Measurements from ENCODE around the gene FKBP5. TPM values are rescaled to one million over a fixed set of nuclear protein-coding genes. Genes with fewer than 3 reads are reported as not detected.

Gene FKBP5
- total RNA-seq, 4 donors from 2014 or later, result 247 to 296 (median 275) TPM

DNA sequence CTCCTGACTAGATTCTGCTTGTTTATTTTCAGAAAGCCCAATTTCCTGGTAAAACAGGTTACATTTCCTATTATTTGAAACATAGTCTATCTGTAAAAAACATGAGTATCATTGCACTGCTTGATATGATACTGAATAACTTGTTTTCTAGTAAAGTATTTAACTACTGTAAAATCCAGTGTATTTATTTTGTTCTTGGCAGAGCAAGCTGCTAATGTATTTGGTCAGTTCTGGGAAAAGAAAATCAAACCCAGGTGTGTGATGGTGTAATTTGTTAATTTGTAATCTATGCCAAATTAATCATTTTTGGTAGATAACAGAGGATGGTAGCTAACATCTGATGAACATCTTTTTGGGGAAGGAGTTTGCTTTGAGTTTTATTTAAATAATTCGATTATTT lies 50.8 kb downstream of the FKBP5 start:
- Histone ChIP-seq H3K4me3 (no peak overlapping the region), H3K27ac (no peak overlapping the region), H3K36me3 (peaks cover 0 to 97% (median 8%) of the 10 kb centered on the region in 3 donors), H3K4me1 (no peaks in the 10 kb centered on the region), H3K9me3 (no peaks in the 10 kb centered on the region), H3K27me3 (no peaks in the 10 kb centered on the region)
- no peak for TF ChIP-seq POLR2A (IDR thresholded peaks at IDR 0.05)
- TF ChIP-seq, protein P1, sequence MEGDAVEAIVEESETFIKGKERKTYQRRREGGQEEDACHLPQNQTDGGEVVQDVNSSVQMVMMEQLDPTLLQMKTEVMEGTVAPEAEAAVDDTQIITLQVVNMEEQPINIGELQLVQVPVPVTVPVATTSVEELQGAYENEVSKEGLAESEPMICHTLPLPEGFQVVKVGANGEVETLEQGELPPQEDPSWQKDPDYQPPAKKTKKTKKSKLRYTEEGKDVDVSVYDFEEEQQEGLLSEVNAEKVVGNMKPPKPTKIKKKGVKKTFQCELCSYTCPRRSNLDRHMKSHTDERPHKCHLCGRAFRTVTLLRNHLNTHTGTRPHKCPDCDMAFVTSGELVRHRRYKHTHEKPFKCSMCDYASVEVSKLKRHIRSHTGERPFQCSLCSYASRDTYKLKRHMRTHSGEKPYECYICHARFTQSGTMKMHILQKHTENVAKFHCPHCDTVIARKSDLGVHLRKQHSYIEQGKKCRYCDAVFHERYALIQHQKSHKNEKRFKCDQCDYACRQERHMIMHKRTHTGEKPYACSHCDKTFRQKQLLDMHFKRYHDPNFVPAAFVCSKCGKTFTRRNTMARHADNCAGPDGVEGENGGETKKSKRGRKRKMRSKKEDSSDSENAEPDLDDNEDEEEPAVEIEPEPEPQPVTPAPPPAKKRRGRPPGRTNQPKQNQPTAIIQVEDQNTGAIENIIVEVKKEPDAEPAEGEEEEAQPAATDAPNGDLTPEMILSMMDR (IDR thresholded peaks at IDR 0.05), result no peak
- DNase-seq, result no peak

DNA sequence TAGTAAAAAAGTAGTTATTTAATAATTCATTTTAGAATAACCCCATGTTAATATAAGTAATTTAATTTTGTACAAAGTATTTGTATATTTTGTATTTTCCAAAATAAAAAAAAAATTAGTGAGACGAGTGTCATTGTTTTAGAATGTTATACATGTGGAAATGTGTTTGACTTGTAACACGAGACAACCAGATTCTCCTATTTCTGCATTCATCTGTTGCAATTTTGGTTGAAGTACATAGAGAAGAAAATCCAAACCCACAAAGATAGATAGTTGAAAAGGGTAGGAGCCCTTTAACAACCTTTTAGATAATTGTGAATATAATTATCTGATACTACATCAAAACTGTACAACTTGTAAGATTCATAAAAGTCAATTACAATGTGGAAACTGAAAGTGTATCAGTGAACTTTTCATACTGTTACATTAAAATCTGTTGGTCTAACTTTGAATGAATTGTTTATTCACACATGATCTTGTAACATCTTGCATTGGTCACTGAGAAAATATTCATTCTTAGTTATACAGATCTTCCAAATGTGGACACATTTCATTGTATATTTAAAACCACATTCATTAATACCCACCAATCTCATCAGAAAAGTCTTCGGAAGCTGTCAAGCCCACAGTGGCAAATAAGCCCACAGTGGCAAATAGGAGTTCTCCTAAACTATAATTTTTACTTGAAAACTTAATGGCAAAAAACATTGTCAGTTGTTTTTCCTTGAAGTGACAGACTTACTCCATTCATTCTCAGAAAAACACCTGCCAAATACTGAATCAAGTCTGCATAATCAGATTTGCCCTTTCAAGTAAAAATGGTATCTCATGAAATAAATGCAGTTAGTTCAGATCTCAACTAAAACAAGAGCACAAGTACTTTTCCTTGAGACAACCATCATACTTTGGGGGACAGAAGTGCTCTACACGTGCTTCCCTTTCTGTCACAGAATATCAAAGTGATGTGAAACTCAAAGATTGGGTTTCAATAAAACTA lies 52.8 kb downstream of the FKBP5 start:
- H3K4me3 ChIP-seq, result no peak overlapping the region
- no peaks in the 10 kb centered on the region for H3K4me1 ChIP-seq
- TF ChIP-seq, protein P1 (IDR thresholded peaks at IDR 0.05), result no peak
- TF ChIP-seq POLR2A (IDR thresholded peaks at IDR 0.05), result no peak
- H3K27me3 ChIP-seq, result no peaks in the 10 kb centered on the region
- H3K36me3 ChIP-seq, result peaks cover 0 to 97% (median 8%) of the 10 kb centered on the region in 3 donors
- H3K9me3 ChIP-seq, result no peaks in the 10 kb centered on the region
- H3K27ac ChIP-seq, result no peak overlapping the region
- DNase-seq, result no peak

DNA sequence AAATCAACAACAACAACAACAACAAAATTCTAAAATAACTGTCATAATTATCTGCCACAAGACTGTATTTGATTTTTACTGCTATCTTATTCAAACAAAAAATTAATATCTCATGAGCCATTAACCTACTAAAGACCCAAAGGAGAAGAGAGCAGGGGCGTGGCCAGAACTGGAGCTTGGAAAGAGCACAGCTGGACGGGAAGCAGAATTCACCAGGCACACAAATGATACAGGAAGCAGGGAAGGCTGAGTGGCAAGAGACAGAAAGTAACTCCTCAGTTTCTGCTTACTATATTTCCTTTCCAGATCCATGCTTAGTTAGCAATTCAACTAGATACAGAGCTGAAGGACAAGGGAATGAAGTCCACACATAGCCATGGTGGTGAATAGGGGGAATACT lies 54.4 kb downstream of the FKBP5 start:
- Histone ChIP-seq H3K36me3 (peaks cover 0 to 97% (median 0%) of the 10 kb centered on the region in 3 donors), H3K27me3 (no peaks in the 10 kb centered on the region)

DNA sequence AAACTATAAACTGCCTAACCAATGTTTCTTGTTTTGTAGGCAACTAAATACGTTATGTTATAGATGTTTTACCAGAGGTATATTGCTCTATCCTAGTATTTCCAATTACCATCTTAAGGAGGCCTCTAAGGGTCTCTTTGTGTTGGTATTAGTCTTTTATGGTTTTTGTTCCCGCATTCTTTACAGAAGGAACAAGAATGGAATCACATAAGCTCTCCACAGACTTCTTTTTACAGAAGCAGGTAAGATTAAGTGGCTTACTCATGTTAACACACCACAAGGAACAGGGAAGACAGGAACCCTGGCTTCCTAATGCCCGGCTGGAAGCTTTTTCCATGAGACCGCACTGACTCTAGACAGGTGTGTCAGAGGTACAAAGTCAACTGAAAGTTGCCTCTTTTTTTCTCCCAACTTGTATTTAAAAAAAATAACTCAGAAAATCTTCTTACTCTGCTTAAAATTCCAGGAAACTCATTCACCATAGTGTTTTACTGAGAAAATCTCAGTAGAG lies 55.1 kb downstream of the FKBP5 start:
- H3K27me3 ChIP-seq, result no peaks in the 10 kb centered on the region
- peaks cover 0 to 97% (median 0%) of the 10 kb centered on the region in 3 donors for H3K36me3 ChIP-seq
- H3K27ac ChIP-seq, result peak overlapping the region in 1 of 4 donors; percentile 7
- no peak overlapping the region for H3K4me3 ChIP-seq
- H3K9me3 ChIP-seq, result no peaks in the 10 kb centered on the region
- no peaks in the 10 kb centered on the region for H3K4me1 ChIP-seq
- no peak for TF ChIP-seq POLR2A (IDR thresholded peaks at IDR 0.05)
- TF ChIP-seq, protein P1 (IDR thresholded peaks at IDR 0.05), result no peak
- DNase-seq, result no peak

More for the DNA sequence above, 54.4 kb downstream of the FKBP5 start:
- Histone ChIP-seq H3K4me1 (no peaks in the 10 kb centered on the region), H3K4me3 (no peak overlapping the region), H3K27ac (peak overlapping the region in 1 of 4 donors; percentile 42), H3K9me3 (no peaks in the 10 kb centered on the region)
- TF ChIP-seq POLR2A (IDR thresholded peaks at IDR 0.05), result no peak
- TF ChIP-seq, protein P1 (IDR thresholded peaks at IDR 0.05), result no peak
- no peak for DNase-seq

DNA sequence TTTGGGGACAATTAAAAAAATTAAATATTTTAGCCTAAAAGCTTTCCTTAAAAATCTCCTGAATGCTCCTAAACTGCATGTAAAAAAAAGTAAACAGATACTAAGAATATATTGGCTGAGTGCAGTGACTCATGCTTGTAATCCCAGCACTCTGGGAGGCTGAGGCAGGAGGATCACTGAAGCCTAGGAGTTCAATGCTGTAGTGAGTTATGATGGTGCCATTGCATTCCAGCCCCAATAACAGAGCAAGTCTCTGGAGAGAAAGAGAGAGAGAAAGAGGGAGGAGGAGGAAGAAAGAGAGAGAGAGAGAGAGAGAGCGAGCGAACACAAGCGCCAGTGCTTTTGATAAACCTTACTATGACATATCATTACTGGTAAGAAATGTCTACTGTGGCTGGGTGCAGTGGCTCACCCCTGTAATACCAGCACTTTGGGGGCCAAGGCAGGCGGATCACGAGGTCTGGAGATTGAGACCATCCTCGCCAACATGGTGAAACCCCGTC lies 58.8 kb downstream of the FKBP5 start:
- DNase-seq, result no peak

More for the DNA sequence above, 58.8 kb downstream of the FKBP5 start:
- Histone ChIP-seq H3K4me3 (no peak overlapping the region), H3K36me3 (peaks cover 0 to 98% (median 2%) of the 10 kb centered on the region in 3 donors), H3K27me3 (no peaks in the 10 kb centered on the region), H3K4me1 (no peaks in the 10 kb centered on the region), H3K27ac (no peak overlapping the region), H3K9me3 (no peaks in the 10 kb centered on the region)
- TF ChIP-seq POLR2A (IDR thresholded peaks at IDR 0.05), result no peak
- TF ChIP-seq, protein P1 (IDR thresholded peaks at IDR 0.05), result no peak
